HT-29 (cell line): Measurements from ENCODE around the gene CUEDC2. TPM values are rescaled to one million over a fixed set of nuclear protein-coding genes. Genes with fewer than 3 reads are reported as not detected.

Experiments used
- DNase-seq: peaks from one replicate; pipeline ENCODE4 v3.0.0-alpha.2; 2015; ENCODE audit warnings: low spot score
- total RNA-seq: library from RNA; depleted of rRNA; stranded (reverse); fragments of >200 nt; shearing (Covaris generic); gene quantifications from 2 replicates; pipeline ENCODE4 v1.2.3, GENCODE V29; 2014; rRNA removed

The CUEDC2 gene, protein sequence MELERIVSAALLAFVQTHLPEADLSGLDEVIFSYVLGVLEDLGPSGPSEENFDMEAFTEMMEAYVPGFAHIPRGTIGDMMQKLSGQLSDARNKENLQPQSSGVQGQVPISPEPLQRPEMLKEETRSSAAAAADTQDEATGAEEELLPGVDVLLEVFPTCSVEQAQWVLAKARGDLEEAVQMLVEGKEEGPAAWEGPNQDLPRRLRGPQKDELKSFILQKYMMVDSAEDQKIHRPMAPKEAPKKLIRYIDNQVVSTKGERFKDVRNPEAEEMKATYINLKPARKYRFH
- 37.0 and 38.6 TPM in 2 replicates for total RNA-seq

GRCh38 chr10:102432162-102432950, at the start of gene CUEDC2:
Gene CUEDC2 (minus strand): TSS chr10:102432574. CDS start chr10:102425188, 7,386 bp downstream.
- DNase-seq: peak; percentile 96

GRCh38 chr10:102480396-102480795, 48.0 kb upstream of the CUEDC2 start:
- no peak for DNase-seq

DNA sequence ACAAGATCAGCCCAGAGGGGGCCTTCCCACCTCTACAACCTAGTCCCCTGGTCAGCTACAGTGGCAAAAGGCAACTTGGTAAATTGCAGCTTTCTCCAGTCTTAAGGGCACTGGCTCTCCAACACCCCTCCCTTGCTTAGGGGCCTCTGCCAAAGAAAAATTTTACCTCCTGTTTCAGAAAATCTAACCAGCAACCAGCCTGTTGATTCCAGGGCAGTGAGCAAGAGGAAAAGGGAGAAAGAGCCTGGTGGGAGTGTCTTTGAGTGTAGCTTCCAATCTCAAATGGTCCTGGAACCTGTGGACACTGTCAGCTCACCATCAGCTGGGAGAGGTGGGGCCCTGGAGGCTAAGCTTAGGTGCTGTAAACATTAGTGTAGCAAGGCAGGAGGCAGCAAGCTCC, 47.3 kb upstream of the CUEDC2 start:
- no peak for DNase-seq

DNA sequence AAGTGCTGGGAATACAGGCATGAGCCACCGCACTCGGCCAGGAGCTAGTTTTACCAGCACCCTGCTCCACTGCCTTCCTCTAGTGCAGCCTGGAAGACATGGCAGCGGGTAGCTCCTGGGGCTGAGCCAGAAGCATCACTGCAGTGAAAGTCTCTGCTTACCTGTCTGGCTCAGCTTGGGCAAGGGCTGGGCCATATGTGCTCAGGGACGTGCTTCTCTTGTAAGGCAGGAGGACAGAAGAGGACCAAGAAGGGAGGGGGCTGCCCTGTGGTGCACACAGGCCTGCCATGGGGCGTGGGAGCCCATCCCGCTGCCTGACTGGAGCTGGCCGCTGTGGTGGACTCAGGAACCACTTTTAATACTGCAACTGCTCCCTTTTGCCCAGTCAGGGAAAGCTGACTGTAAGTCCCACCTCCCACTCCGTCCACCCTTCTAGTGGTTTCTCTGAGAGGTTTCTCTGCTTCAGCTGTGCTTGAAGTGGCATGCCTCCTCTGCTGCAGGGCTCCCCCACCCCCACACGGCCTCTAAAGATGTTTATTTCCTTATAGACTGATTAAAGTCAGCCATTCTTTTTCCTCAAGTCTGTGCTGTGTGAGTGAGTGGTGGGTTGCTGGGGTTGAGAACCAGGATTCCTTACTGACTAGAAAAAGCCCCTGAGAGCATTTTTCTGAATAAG, 44.2 kb upstream of the CUEDC2 start:
- DNase-seq: no peak

GRCh38 chr10:102475451-102476040, 43.2 kb upstream of the CUEDC2 start:
- no peak for DNase-seq

DNA sequence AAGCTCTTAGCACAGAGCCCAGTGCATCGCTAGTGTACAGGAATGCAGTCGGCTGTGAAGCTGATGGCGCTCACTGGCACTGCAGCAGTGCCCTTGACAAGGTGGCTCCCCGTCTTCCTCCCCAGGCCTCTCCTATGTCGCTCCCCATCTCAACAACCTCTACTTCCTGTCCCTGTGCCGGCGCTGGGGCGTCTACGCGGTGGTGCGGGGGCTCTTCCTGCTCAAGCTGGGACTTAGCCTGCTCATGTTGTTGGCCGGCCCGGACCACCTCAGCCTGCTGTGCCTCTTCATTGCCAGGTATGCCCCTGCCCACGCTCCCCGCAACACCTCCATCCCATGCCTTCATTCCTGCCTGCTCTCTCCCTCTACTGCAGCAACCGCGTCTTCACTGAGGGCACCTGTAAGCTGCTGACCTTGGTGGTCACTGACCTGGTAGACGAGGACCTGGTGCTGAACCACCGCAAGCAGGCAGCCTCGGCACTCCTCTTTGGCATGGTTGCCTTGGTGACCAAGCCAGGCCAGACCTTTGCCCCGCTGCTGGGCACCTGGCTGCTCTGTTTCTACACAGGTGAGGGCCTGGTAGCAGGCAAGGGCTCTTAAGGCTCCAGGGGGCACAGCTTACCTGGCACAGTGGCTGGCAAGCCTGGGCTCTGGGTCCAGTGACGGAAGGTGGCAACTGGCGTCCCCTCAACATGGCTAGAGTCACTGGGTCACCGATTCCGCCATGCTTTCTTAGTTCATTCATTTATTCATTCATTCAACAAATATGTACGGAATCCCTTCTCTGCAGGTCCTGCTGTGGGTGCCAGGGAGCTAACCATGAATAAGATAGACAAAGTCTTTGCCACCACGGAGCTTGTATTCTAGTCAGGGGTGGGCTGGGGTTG, 41.3 kb upstream of the CUEDC2 start:
- DNase-seq: no peak

DNA sequence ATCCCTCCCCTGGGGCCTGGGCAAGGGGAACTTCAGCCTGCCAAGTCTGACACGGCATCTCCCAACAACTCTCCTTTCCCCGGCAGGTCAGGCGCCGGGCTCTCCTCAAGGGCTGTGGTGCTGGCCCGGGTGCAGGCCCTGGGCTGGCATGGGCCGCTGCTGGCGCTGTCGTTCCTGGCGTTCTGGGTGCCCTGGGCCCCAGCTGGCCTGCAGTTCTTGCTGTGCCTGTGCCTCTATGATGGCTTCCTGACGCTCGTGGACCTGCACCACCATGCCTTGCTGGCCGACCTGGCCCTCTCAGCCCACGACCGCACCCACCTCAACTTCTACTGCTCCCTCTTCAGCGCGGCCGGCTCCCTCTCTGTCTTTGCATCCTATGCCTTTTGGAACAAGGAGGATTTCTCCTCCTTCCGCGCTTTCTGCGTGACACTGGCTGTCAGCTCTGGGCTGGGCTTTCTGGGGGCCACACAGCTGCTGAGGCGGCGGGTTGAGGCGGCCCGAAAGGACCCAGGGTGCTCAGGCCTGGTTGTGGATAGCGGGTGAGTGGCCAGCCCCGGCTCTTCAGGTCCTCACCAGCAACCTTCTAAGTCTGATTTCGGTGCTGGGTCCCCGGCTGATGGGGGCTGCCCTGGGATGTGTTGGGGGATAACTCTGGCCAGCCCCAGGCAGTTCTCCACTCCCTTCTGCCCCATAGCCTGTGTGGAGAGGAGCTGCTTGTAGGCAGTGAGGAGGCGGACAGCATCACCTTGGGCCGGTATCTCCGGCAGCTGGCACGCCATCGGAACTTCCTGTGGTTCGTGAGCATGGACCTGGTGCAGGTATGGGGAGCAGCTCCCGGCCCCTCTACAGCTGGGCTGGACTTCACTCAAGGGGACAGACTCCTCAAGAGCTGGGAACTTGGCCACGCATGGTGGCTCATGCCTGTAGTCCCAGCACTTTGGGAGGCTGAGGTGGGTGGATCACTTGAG, 38.5 kb upstream of the CUEDC2 start:
- DNase-seq: no peak

DNA sequence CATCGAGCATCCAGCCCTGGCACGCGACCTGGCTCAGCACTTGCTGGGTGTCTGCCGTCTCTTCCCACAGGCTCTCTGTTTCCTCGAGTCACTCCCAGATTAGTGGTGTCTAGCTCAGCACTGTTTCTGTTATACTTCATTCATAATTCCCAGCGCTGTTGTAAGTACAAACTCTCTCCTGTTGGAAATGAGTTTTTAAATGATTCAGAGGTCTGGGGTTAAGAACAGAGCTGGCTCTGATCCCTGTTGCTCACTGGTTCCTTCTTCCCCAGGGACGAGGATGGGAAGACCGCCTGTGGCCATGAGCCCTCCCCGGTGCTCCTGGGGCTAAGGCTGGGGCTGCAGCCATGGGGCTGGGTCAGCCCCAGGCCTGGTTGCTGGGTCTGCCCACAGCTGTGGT, 36.3 kb upstream of the CUEDC2 start:
- DNase-seq: no peak

GRCh38 chr10:102467971-102468438, 35.6 kb upstream of the CUEDC2 start:
- DNase-seq: no peak

DNA sequence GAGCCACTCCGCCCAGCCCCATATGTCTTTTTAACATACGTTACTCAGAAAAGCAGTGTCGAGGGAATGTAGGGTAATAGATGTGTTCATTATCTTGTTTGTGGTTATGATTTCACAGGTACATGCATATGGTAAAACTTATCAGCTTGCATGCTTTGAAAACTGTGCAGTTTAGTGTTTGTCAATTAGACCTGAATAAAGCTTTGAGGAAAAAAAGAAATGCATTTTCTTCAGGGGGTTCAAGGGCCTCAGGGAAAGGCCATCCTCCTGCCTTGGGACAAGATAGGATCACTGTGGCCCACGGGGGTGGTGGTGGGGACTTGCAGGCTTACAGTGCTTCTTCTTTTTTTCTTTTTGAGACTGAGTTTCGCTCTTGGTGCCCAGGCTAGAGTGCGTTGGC, 34.9 kb upstream of the CUEDC2 start:
- DNase-seq: no peak

DNA sequence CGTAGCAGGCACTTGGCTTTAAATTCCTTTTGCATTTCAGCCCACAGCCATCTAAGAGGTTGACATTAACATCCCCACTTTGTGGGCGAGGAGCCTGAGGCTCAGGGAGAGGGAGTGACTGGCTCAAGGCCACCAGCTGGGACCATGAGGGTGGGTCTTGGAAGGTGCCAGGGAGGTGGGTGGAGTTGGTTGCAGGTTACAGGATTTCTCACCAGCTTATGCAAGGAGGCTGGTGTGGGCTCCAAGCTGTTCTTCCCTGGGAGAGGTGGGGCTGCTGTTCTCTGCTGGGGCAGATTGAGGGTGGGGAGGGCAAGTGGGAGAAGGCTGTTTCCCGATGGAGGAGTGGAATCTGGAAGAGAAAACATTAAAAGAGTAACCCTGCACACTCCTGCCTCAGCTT, 33.1 kb upstream of the CUEDC2 start:
- no peak for DNase-seq

- DNase-seq: no peak
Observed at GRCh38 chr10:102463983-102464382, 31.6 kb upstream of the CUEDC2 start.

DNA sequence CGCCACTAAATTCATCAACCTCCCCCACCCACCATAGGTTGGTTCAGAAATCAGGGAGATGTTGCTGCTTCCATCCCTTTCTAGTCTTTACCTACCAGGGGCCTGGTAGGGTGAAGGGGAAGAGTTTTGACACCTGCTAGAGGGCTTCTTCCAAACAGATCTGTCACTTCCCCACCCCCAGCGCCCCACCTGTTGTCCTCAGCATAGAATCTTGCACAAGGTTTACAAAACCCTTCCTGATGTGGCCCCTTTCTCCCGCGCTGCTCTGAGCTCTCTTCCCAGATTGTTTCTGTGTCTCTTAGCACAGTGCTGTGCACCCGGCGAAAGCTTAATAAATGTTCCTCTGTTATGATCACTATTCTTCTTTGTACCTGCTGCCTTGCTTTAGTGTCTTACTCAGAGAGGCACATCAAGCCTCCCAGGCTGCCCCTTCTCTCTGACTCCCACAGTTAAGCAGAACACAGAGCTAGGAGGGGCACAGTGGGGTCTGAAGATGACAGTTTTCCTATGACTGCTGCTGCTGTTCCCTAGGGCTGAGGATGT, 30.2 kb upstream of the CUEDC2 start:
- DNase-seq: no peak

DNA sequence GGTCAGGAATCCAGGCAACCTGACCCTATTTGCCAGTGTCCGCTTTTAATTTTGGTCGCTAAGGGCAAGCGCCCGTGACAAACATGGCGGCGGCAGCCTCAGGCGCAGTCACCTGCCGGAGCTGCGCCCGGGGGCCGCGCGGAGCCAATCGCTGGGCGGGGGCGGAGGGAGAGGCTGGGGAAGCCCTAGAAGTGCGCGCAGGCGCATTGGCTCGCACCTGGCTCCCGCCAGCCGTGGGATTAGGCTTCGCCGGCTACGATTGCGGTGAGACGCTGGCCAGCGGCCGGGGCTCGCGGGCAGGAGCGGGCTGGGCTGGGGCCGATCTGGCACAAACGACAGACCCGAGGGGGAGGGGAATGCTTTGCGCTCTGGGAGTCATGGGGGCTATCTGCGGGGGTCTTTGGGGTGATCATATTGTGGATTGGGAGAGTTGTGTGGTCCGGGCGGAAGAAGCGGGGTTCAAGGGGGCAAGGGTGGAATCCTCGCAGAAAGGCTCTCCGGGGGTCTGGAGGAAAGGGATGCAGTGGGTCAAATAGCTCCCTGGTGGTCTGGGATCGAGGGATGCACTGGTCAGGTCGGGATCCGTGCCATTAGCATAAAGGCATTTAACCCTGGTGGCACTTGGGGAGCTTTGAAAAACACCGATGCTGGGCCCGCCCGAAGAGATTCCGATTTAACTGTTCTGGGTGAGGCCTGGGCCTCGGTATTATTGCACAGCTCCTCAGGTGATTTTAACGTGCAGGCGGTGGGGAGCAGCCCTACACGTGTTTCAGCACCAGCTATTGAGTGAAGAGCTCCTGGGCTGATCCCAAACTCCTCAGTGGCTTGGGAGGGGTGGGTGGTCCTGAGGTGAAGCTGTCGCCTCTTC, 29.0 kb upstream of the CUEDC2 start:
- peak; percentile 97 for DNase-seq

DNA sequence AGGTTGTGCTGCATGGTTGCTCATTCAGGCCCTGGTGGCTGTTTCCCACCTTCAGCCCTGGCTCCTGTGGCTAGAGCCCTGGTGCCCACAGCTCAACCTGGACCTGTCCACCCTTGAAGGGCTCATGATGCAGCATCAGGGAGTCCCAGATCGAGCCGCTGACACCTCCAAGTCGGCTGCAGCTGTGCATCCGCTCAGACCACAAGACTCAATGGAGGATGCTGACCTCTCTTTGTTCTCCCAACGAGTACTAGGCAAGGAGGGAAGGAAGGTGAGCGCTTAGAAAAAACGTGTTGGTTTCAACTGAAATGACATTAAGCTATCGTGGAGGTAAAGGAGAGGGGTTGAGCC, 28.4 kb upstream of the CUEDC2 start:
- DNase-seq: no peak

DNA sequence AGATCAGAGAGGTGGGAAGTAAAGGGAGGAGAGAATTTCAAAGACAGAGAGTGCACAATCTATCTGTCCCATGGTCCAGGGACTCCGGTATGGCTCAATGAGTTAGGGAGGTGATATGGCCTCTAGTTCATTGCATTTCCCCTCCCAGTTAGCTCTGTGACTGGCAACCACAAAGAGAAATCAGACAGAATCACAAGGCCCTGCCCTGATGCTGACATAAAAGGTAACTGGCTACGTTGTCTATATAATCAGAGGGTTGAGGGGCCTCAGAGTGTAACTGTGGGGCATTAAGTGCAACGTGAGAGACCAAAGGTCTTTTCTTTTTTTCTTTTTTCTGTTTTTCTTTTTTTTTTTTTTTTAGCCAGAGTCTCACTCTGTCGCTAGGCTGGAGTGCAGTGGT, 26.3 kb upstream of the CUEDC2 start:
- DNase-seq: no peak

GRCh38 chr10:102457591-102458150, 25.3 kb upstream of the CUEDC2 start:
- DNase-seq: no peak

DNA sequence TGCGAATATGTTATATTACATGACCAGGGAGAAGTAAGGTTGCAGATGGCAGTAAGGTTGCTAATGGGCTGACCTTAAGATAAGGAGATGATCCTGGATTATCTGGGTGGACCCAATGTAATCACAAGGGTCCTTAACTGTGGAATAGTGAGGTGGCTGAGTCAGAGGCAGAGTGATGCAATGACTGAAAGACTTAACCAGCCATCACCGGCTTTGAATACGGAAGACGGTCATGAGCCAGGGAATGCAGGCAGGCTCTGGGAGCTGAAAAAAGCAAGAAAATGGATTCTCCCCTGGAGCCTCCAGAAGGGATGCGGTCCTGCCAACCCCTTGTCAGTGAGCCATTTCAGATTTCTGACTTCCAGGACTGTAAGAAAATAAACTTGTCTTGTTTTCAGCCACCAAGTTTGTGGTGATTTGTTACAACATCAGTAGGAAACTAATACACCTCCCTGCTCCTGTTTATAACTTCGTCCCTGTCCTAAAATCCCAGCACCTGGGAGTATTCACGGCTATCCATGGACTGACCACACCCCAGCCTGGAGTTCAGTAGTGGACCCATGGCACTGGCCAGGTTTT, 23.6 kb upstream of the CUEDC2 start:
- DNase-seq: no peak
